Measurements from ENCODE around the gene OR51E1. TPM values are rescaled to one million over a fixed set of nuclear protein-coding genes. Genes with fewer than 3 reads are reported as not detected.

OR51E1 gene
- total RNA-seq, 1 donor from 2014 or later: not detected

- no peak for DNase-seq (ENCODE audit: low read depth)
- TF ChIP-seq CTCF (IDR thresholded peaks at IDR 0.05; ENCODE audit: insufficient read depth, low read length, poor library complexity, severe bottlenecking): no peak
- Histone ChIP-seq H3K36me3 (ENCODE audit: control insufficient read depth, insufficient read depth, low read length) (no peaks in the 10 kb centered on the region), H3K27me3 (ENCODE audit: control insufficient read depth, insufficient read depth, low read length) (no peaks in the 10 kb centered on the region), H3K4me3 (ENCODE audit: low read depth, low read length) (no peak overlapping the region)
Observed at GRCh38 chr11:4672470-4672869, 28.7 kb downstream of the OR51E1 start.

- TF ChIP-seq CTCF (IDR thresholded peaks at IDR 0.05; ENCODE audit: insufficient read depth, low read length, poor library complexity, severe bottlenecking): no peak
- H3K4me3 ChIP-seq (ENCODE audit: low read depth, low read length): no peak overlapping the region
- H3K27me3 ChIP-seq (ENCODE audit: control insufficient read depth, insufficient read depth, low read length): no peaks in the 10 kb centered on the region
- no peak for DNase-seq (ENCODE audit: low read depth)
- H3K36me3 ChIP-seq (ENCODE audit: control insufficient read depth, insufficient read depth, low read length): no peaks in the 10 kb centered on the region
Observed at GRCh38 chr11:4673781-4674180, 30.0 kb downstream of the OR51E1 start.

GRCh38 chr11:4677948-4678347 is 34.2 kb downstream of the OR51E1 start:
- TF ChIP-seq CTCF (IDR thresholded peaks at IDR 0.05; ENCODE audit: insufficient read depth, low read length, poor library complexity, severe bottlenecking): no peak
- Histone ChIP-seq H3K36me3 (ENCODE audit: control insufficient read depth, insufficient read depth, low read length) (no peaks in the 10 kb centered on the region), H3K27me3 (ENCODE audit: control insufficient read depth, insufficient read depth, low read length) (no peaks in the 10 kb centered on the region), H3K4me3 (ENCODE audit: low read depth, low read length) (no peak overlapping the region)
- DNase-seq (ENCODE audit: low read depth): no peak

- no peak for DNase-seq (ENCODE audit: low read depth)
- H3K36me3 ChIP-seq (ENCODE audit: control insufficient read depth, insufficient read depth, low read length): no peaks in the 10 kb centered on the region
- no peaks in the 10 kb centered on the region for H3K27me3 ChIP-seq (ENCODE audit: control insufficient read depth, insufficient read depth, low read length)
- H3K4me3 ChIP-seq (ENCODE audit: low read depth, low read length): no peak overlapping the region
- no peak for TF ChIP-seq CTCF (IDR thresholded peaks at IDR 0.05; ENCODE audit: insufficient read depth, low read length, poor library complexity, severe bottlenecking)
Observed at GRCh38 chr11:4680341-4680740, 36.6 kb downstream of the OR51E1 start.

- no peaks in the 10 kb centered on the region for H3K27me3 ChIP-seq (ENCODE audit: control insufficient read depth, insufficient read depth, low read length)
- no peak overlapping the region for H3K4me3 ChIP-seq (ENCODE audit: low read depth, low read length)
- no peak for TF ChIP-seq CTCF (IDR thresholded peaks at IDR 0.05; ENCODE audit: insufficient read depth, low read length, poor library complexity, severe bottlenecking)
- DNase-seq (ENCODE audit: low read depth): no peak
- no peaks in the 10 kb centered on the region for H3K36me3 ChIP-seq (ENCODE audit: control insufficient read depth, insufficient read depth, low read length)
Observed at GRCh38 chr11:4682623-4683419, 39.0 kb downstream of the OR51E1 start.

Data from kidney epithelial cell (primary cell).